ENCODE measurements around the gene MLXIPL. TPM values are rescaled to one million over a fixed set of nuclear protein-coding genes. Genes with fewer than 3 reads are reported as not detected.
"Not testable (repeated sequence)": the region's sequence is repeated elsewhere in the genome, so short reads cannot be mapped to it uniquely, and the experiment has no call there.

The MLXIPL gene
- polyA plus RNA-seq, 2 donors, result 2.5 to 4.5 TPM

DNA sequence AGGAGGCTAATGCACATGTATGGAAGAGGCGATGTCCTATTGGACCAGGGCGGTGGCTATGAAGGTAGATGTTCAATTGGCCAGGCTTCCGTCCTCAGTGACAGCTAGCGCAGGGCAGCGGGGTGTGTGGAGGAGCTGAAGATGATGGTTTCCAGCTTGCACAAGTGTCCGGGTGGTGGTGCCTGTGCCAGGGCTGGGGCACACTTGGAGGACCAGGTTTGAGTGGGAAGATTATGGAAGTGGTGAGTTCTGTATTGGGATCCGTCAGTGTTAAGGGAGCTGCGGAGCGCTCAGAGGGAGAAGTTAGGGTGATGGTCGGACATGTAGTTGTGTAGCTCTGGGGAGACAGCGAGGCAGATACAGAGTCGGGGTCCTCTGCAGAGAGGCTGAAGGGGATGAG lies 37.4 kb downstream of the MLXIPL start:
- Histone ChIP-seq H3K9me3 (ENCODE audit: control insufficient read depth in 2 of 2, insufficient read depth in 1 of 2, low read depth in 1 of 2, low read length in 1 of 2) (no peaks in the 10 kb centered on the region), H3K27ac (ENCODE audit: low read depth in 2 of 2, low read length in 1 of 2) (no peak overlapping the region), H3K27me3 (ENCODE audit: control insufficient read depth in 1 of 2, insufficient read depth in 2 of 2, low read length in 2 of 2) (no peaks in the 10 kb centered on the region), H3K4me1 (ENCODE audit: control insufficient read depth in 2 of 2, insufficient read depth in 2 of 2, low read length in 1 of 2) (peaks cover 3 to 4% of the 10 kb centered on the region in 2 donors), H3K4me3 (ENCODE audit: low read depth in 1 of 2, low read length in 2 of 2) (no peak overlapping the region), H3K36me3 (ENCODE audit: control insufficient read depth in 2 of 2, insufficient read depth in 2 of 2, low read length in 1 of 2) (no peaks in the 10 kb centered on the region)
- WGBS, 2 donors, result 95% methylated on average over 12 of the region's 12 CpGs

DNA sequence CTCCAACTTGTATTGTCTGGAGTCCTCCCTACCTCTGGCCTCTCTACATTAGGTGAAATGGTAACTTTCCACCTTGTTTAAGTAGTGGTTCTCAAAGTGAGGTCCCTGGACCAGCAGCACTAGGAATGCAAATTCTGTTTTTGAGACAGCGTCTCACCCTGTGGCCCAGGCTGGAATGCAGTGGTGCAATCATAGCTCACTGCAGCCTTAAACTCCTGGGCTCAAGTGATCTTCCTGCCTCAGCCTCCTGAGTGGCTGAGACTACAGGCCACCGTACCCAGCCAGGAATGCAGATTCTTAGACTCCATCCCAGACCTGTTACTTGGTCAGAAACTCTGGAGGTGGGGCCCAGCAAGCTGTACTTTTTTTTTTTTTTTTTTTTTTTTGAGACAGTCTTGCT lies 39.1 kb downstream of the MLXIPL start:
- Histone ChIP-seq H3K9me3 (ENCODE audit: control insufficient read depth in 2 of 2, insufficient read depth in 1 of 2, low read depth in 1 of 2, low read length in 1 of 2) (no peaks in the 10 kb centered on the region), H3K36me3 (ENCODE audit: control insufficient read depth in 2 of 2, insufficient read depth in 2 of 2, low read length in 1 of 2) (no peaks in the 10 kb centered on the region), H3K4me3 (ENCODE audit: low read depth in 1 of 2, low read length in 2 of 2) (no peak overlapping the region), H3K4me1 (ENCODE audit: control insufficient read depth in 2 of 2, insufficient read depth in 2 of 2, low read length in 1 of 2) (peaks cover 3 to 4% of the 10 kb centered on the region in 2 donors), H3K27ac (ENCODE audit: low read depth in 2 of 2, low read length in 1 of 2) (no peak overlapping the region), H3K27me3 (ENCODE audit: control insufficient read depth in 1 of 2, insufficient read depth in 2 of 2, low read length in 2 of 2) (no peaks in the 10 kb centered on the region)
- WGBS, 2 donors, result 76 to 81% methylated on average over 2 of the region's 2 CpGs

DNA sequence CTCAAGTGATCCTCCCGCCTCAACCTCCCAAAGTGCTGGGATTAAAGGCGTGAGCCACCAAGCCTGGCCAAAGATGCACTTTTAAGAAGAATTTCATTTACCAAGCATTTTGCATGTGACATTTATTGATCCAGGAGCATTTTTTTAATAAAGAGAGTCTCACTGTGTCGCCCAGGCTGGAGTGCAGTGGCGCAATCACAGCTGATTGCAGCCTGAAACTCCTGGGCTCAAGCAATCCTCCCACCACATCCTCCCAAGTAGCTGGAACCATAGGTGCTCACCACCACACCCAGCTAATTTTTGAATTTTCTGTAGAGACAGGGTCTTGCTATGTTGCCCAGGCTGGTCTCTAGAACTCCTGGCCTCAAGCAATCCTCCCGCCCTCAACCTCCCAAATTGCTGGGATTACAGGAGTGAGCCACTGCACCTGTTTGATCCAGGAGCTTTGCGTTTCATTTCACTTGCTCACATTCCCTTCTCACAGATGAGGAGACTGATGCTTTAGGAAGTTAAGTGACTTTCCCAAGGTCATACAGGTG lies 41.6 kb downstream of the MLXIPL start:
- no peaks in the 10 kb centered on the region for H3K36me3 ChIP-seq (ENCODE audit: control insufficient read depth in 2 of 2, insufficient read depth in 2 of 2, low read length in 1 of 2)
- no peak overlapping the region for H3K4me3 ChIP-seq (ENCODE audit: low read depth in 1 of 2, low read length in 2 of 2)
- peaks cover 1 to 3% of the 10 kb centered on the region in 2 donors for H3K4me1 ChIP-seq (ENCODE audit: control insufficient read depth in 2 of 2, insufficient read depth in 2 of 2, low read length in 1 of 2)
- no peaks in the 10 kb centered on the region for H3K9me3 ChIP-seq (ENCODE audit: control insufficient read depth in 2 of 2, insufficient read depth in 1 of 2, low read depth in 1 of 2, low read length in 1 of 2)
- H3K27me3 ChIP-seq (ENCODE audit: control insufficient read depth in 1 of 2, insufficient read depth in 2 of 2, low read length in 2 of 2), result no peaks in the 10 kb centered on the region
- WGBS, 2 donors, result 86 to 93% methylated on average over 6 of the region's 6 CpGs
- H3K27ac ChIP-seq (ENCODE audit: low read depth in 2 of 2, low read length in 1 of 2), result no peak overlapping the region

DNA sequence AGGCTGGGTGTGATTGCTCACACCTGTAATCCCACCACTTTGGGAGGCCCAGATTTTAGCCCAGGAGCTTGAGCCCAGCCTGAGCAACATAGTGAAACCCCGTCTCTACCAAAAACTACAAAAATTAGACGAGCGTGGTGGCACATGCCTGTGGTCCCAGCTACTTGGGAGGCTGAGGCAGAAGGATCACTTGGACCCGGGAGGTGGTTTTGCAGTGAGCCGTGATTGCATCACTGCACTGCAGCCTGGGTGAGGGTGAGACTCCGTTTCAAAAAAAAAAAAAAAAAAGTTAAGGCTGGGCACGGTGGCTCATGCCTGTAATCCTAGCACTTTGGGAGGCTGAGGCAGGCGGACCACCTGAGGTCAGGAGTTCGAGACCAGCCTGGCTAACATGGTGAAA lies 43.3 kb downstream of the MLXIPL start:
- not testable (repeated sequence) for H3K9me3 ChIP-seq (ENCODE audit: control insufficient read depth in 2 of 2, insufficient read depth in 1 of 2, low read depth in 1 of 2, low read length in 1 of 2)

DNA sequence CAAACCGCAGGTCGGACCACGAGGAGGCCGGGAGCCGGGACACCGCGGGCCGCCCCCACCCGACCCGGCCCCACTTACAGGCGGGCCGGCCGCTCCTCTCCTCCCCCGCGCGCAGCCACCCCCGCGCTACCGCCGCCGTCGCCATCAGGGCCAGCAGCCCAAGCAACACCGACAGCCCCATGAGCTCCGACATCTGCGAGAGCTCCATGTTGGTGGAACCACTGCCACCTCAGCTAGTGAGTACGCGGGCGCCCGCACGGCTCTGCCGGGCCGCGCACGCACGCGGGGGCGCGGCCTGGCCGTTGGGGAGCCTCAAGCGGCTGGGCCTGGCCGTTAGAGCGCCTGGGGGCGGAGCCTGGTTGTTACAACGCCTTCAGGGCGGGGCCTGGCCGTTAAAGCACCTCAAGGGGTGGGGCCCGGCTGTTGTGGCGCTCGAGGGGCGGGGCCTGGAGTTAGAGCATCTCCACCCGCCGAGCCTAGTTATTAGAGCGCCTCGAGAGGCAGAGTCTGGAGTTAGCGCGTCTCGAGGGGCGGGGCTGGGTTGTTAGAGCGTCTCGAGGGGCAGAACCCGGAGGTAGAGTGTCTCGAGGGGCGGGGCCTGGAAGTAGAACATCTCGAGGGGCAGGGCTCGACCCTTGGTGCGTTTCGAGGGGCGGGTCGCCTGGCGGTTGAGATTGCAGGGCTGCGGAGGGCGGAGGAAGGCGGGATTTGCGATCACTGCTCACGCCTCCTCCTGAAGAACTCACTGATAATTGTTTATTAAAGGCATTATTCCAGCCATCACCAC lies 45.8 kb downstream of the MLXIPL start, which contains the start of gene TBL2:
Gene TBL2, minus strand, starts transcription at position 238 of the 787 bp plus-strand sequence. Its CDS starts 30 bp downstream, at position 208.
- peak within 1 kb of the TSS; percentile 89 to 92 for H3K27ac ChIP-seq (ENCODE audit: low read depth in 2 of 2, low read length in 1 of 2)
- no peaks in the 10 kb centered on the region for H3K27me3 ChIP-seq (ENCODE audit: control insufficient read depth in 1 of 2, insufficient read depth in 2 of 2, low read length in 2 of 2)
- peaks cover 6 to 10% of the 10 kb centered on the region in 2 donors for H3K36me3 ChIP-seq (ENCODE audit: control insufficient read depth in 2 of 2, insufficient read depth in 2 of 2, low read length in 1 of 2)
- H3K4me1 ChIP-seq (ENCODE audit: control insufficient read depth in 2 of 2, insufficient read depth in 2 of 2, low read length in 1 of 2), result peaks cover 0 to 3% of the 10 kb centered on the region in 2 donors
- peak within 1 kb of the TSS; percentile 81 to 82 for H3K4me3 ChIP-seq (ENCODE audit: low read depth in 1 of 2, low read length in 2 of 2)
- 1% methylated on average over 69 to 75 of the region's 75 CpGs for WGBS, 2 donors
- H3K9me3 ChIP-seq (ENCODE audit: control insufficient read depth in 2 of 2, insufficient read depth in 1 of 2, low read depth in 1 of 2, low read length in 1 of 2), result no peaks in the 10 kb centered on the region

More for the DNA sequence above, 43.3 kb downstream of the MLXIPL start:
- not testable (repeated sequence) for H3K27ac ChIP-seq (ENCODE audit: low read depth in 2 of 2, low read length in 1 of 2); H3K27me3 ChIP-seq (ENCODE audit: control insufficient read depth in 1 of 2, insufficient read depth in 2 of 2, low read length in 2 of 2); H3K4me3 ChIP-seq (ENCODE audit: low read depth in 1 of 2, low read length in 2 of 2); H3K4me1 ChIP-seq (ENCODE audit: control insufficient read depth in 2 of 2, insufficient read depth in 2 of 2, low read length in 1 of 2); H3K36me3 ChIP-seq (ENCODE audit: control insufficient read depth in 2 of 2, insufficient read depth in 2 of 2, low read length in 1 of 2)
- WGBS, 2 donors, result 85% methylated on average over 9 of the region's 9 CpGs

DNA sequence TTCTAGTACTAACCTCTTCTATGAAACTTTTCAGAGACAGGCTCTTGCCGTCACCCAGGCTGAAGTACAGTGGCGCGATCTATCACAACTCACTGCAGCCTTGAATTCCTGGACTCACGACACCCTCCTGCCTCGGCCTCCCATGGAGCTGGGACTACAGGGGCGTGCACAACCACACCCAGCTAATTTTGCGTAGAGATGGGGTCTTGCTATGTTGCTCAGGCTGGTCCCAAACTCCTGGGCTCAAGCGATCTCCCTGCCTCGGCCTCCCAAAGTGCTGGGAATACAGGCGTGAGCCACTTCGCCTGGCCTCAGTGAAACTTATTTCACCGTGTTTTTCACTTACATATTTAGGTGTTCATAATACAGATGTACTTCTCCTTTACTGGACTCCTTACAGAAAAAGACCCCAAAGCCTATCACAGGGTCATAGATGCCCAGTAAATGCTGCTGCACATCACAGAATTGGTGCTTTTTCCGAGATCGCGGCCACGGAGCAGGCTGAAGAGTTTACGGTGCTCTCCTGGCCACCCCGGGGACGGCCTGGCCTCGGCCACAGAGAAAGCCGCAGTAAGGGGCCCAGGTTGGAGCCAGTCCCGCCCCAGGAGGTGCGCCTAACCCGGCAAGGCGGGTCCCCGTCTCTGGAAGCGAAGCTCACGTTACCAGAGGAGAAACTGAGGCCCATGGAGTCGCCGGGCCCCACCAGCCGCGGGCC lies 46.5 kb downstream of the MLXIPL start:
- 10 to 14% methylated on average over 32 of the region's 32 CpGs for WGBS, 2 donors
- Histone ChIP-seq H3K27ac (ENCODE audit: low read depth in 2 of 2, low read length in 1 of 2) (peak overlapping the region; percentile 89 to 92), H3K4me3 (ENCODE audit: low read depth in 1 of 2, low read length in 2 of 2) (peak overlapping the region; percentile 81 to 82), H3K4me1 (ENCODE audit: control insufficient read depth in 2 of 2, insufficient read depth in 2 of 2, low read length in 1 of 2) (peaks cover 0 to 3% of the 10 kb centered on the region in 2 donors), H3K27me3 (ENCODE audit: control insufficient read depth in 1 of 2, insufficient read depth in 2 of 2, low read length in 2 of 2) (no peaks in the 10 kb centered on the region), H3K9me3 (ENCODE audit: control insufficient read depth in 2 of 2, insufficient read depth in 1 of 2, low read depth in 1 of 2, low read length in 1 of 2) (no peaks in the 10 kb centered on the region), H3K36me3 (ENCODE audit: control insufficient read depth in 2 of 2, insufficient read depth in 2 of 2, low read length in 1 of 2) (peaks cover 14 to 16% of the 10 kb centered on the region in 2 donors)

DNA sequence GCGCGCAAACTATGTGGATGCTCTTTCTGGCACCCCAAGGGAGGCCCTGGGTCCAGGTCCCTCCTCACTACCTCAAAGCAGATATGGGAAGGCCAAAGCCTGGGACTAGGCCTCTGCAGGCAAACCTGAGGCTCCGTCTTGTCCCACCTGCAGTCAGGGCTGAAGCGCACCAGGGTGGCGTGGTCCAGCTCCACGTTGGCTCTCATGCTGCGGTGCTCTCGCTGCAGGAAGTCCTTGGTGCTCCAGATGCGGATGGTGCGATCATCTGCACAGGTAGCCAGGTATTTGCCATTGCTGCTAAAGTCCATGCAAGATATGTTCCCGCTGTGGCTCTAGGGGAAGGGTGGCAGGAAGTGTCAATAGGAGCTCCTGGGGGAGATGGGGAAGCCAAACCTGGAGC lies 50.5 kb downstream of the MLXIPL start:
- Histone ChIP-seq H3K36me3 (ENCODE audit: control insufficient read depth in 2 of 2, insufficient read depth in 2 of 2, low read length in 1 of 2) (peaks cover 32 to 33% of the 10 kb centered on the region in 2 donors), H3K27me3 (ENCODE audit: control insufficient read depth in 1 of 2, insufficient read depth in 2 of 2, low read length in 2 of 2) (no peaks in the 10 kb centered on the region), H3K4me3 (ENCODE audit: low read depth in 1 of 2, low read length in 2 of 2) (no peak overlapping the region), H3K27ac (ENCODE audit: low read depth in 2 of 2, low read length in 1 of 2) (no peak overlapping the region), H3K9me3 (ENCODE audit: control insufficient read depth in 2 of 2, insufficient read depth in 1 of 2, low read depth in 1 of 2, low read length in 1 of 2) (no peaks in the 10 kb centered on the region), H3K4me1 (ENCODE audit: control insufficient read depth in 2 of 2, insufficient read depth in 2 of 2, low read length in 1 of 2) (peaks cover 0 to 3% of the 10 kb centered on the region in 2 donors)
- WGBS, 2 donors, result 97% methylated on average over 11 of the region's 11 CpGs

DNA sequence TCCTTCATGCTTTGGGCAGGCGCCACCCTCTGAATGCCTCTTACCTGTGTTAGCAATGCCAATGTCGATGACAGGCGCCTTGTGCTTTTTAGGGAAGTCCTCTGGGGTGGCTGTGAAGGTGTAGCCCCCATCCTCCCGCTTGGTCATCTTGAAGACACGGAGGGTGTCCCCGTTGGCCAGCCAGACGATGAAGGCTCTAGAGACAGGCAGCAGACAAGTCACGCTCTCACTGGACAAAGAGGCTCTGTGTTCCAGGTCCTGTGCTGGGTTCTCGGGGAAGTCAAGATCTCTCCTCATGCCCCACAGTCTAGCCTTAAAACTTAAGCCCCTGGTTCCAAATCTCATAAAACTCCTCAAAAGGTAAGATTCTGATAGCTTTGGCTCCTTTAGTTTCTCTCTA lies 51.0 kb downstream of the MLXIPL start:
- H3K4me3 ChIP-seq (ENCODE audit: low read depth in 1 of 2, low read length in 2 of 2), result no peak overlapping the region
- no peaks in the 10 kb centered on the region for H3K27me3 ChIP-seq (ENCODE audit: control insufficient read depth in 1 of 2, insufficient read depth in 2 of 2, low read length in 2 of 2)
- peaks cover 0 to 3% of the 10 kb centered on the region in 2 donors for H3K4me1 ChIP-seq (ENCODE audit: control insufficient read depth in 2 of 2, insufficient read depth in 2 of 2, low read length in 1 of 2)
- H3K9me3 ChIP-seq (ENCODE audit: control insufficient read depth in 2 of 2, insufficient read depth in 1 of 2, low read depth in 1 of 2, low read length in 1 of 2), result no peaks in the 10 kb centered on the region
- 94 to 95% methylated on average over 9 of the region's 9 CpGs for WGBS, 2 donors
- H3K36me3 ChIP-seq (ENCODE audit: control insufficient read depth in 2 of 2, insufficient read depth in 2 of 2, low read length in 1 of 2), result peaks cover 32 to 33% of the 10 kb centered on the region in 2 donors
- no peak overlapping the region for H3K27ac ChIP-seq (ENCODE audit: low read depth in 2 of 2, low read length in 1 of 2)

DNA sequence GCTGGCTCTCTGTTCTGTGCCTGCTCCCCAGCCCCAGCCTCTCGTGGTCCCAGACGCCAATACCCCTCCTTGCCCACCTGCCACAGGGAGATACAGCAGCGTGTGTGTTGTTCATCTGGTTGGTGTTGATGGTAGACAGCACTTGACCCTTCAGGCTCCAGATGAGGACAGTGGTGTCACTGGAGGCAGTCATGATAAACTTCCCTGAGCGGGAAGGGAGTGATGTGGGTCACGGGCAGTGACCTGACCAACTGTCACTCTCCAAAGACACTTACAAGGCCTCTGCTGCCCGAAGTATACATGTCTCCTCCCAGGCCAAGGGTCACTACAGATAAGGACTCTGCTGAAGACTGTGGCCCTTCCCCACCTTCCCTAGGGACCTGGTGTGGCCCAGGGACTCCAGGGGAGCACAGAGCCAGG lies 51.5 kb downstream of the MLXIPL start:
- Histone ChIP-seq H3K9me3 (ENCODE audit: control insufficient read depth in 2 of 2, insufficient read depth in 1 of 2, low read depth in 1 of 2, low read length in 1 of 2) (no peaks in the 10 kb centered on the region), H3K27ac (ENCODE audit: low read depth in 2 of 2, low read length in 1 of 2) (no peak overlapping the region), H3K36me3 (ENCODE audit: control insufficient read depth in 2 of 2, insufficient read depth in 2 of 2, low read length in 1 of 2) (peaks cover 32 to 33% of the 10 kb centered on the region in 2 donors), H3K4me3 (ENCODE audit: low read depth in 1 of 2, low read length in 2 of 2) (no peak overlapping the region), H3K27me3 (ENCODE audit: control insufficient read depth in 1 of 2, insufficient read depth in 2 of 2, low read length in 2 of 2) (no peaks in the 10 kb centered on the region), H3K4me1 (ENCODE audit: control insufficient read depth in 2 of 2, insufficient read depth in 2 of 2, low read length in 1 of 2) (peaks cover 0 to 3% of the 10 kb centered on the region in 2 donors)
- WGBS, 2 donors, result 77 to 81% methylated on average over 6 of the region's 6 CpGs

All from esophagus (tissue), 2 donors.